ENCODE data around the gene SMTNL2.
A peak's percentile ranks its signal among the peaks of the same experiment; 100 is the strongest.

Gene SMTNL2

GRCh38 chr17:4547118-4547906 is 37.0 kb upstream of the SMTNL2 start:
- no peak for DNase-seq

DNA sequence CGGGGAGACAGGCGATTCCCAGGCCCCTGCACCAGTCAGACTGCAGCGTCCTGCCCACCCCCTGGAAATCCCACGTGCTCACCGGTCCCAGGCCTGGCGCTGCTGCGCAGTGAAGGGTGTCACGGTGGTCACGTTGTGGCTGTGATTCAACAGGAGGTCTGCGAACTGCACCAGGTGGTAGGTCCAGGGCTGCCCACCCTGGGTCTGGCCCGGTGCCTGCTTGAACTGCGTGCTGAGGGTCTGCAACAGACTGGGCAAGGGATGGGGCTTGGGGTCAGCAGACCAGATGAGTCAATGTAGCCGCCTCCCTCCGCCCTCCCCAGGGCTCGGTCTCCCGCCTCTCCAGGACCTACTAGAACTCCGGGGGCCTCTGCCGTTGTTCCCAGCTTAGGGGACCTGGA is 36.3 kb upstream of the SMTNL2 start:
- no peak for DNase-seq

GRCh38 chr17:4548721-4549531 is 35.4 kb upstream of the SMTNL2 start:
- DNase-seq: no peak

DNA sequence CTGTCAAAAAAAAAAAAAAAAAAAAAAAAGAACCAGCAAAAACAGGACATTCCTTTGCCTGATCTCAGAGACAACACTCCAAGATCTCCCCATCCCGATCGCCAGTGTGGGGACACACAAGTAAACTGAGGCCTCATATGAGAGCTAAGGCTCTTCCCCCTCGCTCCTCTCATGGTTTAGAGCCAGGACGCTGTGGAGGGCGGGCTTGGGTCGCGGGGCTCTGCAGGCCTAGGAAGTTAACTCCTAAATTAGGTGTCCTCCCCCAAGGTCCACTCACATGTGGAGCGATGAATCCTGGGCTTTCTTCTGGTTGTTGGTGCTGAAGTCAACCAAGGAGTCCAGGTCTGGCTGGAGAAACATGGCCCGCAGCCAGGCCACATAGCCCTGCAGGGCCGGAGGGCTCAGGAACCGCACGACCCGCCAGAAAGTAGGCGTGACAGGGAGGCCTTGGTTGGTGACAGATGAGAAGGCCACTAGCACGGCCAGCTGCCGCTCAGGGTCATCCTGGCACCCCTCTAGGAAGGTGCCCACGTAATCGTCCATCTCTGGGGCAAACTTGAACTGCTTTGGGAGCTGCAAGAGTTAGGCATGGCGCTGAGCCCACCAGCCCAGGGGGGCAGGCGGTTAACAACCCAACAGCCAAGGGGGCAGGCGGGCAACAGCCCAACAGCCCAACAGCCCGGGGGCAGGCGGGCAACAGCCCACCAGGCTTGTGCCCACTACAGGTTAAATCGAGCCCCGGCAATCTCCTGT is 34.4 kb upstream of the SMTNL2 start:
- DNase-seq: no peak

DNA sequence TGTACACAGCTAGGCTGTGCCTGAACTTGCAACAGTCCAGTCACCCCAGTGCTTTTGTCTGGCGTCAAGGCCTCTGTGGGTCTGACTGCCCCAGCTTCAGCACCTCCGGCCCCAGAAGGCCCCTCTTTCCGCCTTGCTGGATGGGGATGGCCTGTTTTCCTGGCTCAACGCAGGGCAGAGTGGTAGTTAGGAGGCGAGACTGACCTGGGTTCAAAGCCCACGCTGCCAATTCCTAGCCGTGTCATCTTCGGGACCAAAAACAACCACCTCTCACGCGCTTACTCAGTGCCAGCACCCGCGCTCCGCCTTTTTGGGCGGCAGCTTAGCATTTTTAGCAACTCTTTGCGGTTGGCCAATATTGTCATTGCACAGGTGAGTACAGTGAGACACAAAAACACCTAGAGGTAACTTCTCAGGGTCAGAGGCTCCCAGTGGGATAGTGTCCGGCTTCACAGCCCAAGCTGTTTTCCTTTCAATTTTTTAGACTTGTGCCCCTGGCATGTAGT is 33.7 kb upstream of the SMTNL2 start:
- DNase-seq: no peak

- no peak for DNase-seq
Measured at GRCh38 chr17:4551141-4551540, 33.2 kb upstream of the SMTNL2 start.

- DNase-seq: no peak
Measured at GRCh38 chr17:4551796-4552525, 32.4 kb upstream of the SMTNL2 start.

GRCh38 chr17:4553669-4554068 is 30.7 kb upstream of the SMTNL2 start:
- DNase-seq: no peak

DNA sequence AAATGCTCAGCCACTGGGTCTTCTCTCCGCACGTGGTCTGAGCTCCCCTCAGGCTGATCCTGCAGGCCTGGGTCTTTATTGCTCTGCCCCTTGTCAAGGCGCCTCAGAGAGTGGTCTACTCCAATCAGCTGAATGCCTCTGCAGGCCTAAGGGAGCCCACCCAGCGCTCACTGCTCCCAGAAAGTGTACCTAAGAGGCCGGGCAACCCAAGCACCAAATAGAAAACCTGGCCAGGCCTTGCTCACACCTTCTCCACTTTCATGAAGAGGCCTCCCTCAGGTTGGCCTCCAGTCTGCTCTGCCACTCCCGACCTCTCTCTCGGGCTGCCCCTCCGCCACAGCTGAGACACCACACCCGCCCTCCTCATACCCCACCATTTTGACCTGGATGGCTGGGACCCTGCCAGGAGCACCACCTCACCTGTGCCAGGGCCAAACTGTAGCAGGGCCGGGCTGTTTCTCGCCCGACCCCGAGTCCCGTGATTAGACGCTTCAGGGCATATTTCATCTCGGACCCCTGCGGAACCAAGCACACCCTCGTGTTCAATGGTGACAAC is 29.8 kb upstream of the SMTNL2 start:
- no peak for DNase-seq

DNA sequence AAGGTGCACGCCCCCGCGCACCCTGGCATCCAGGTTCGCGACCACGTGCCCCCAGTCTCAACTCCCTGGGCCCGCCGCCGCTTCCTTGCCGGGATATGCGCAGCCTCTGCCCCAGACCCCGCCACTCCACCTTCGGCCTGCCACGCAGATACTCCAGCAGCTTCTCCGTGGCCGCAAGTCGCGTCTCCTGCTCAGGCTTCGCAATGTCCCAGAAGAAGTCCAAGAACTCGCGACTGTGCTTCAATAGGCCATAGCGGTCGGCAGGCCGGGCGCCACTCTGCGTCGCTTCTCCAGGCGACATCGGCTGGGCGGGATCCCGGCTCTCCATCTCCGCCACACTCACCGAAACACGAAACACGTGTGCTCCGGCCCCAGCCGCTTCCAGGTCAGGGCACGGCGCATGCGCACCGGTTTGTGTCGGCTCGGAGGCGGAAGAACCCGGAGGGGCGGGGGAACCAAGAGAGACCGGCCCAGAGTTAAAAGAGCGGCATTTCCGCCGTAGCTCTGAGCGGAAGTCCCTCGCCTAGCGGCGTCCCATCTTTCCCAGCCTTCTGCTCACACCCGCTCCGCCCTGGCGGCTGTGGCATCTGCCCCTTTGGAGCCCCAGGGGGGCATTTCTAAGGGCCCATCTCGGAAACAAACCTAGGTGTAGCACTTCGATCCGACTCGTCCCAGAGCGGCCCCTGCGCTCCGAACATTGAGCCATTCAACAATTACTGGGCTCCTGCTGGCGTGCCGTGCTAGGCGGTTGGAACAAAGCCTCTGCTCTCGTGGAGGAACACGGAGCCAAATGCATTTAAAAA is 29.1 kb upstream of the SMTNL2 start, which contains the start of gene MYBBP1A:
Gene MYBBP1A, minus strand, starts transcription at position 388 of the 803 bp plus-strand sequence. Its CDS starts 60 bp downstream, at position 328.
- DNase-seq: peak; percentile 95

GRCh38 chr17:4555873-4556759 is 28.2 kb upstream of the SMTNL2 start:
- DNase-seq: no peak

GRCh38 chr17:4556996-4557395 is 27.3 kb upstream of the SMTNL2 start:
- no peak for DNase-seq

DNA sequence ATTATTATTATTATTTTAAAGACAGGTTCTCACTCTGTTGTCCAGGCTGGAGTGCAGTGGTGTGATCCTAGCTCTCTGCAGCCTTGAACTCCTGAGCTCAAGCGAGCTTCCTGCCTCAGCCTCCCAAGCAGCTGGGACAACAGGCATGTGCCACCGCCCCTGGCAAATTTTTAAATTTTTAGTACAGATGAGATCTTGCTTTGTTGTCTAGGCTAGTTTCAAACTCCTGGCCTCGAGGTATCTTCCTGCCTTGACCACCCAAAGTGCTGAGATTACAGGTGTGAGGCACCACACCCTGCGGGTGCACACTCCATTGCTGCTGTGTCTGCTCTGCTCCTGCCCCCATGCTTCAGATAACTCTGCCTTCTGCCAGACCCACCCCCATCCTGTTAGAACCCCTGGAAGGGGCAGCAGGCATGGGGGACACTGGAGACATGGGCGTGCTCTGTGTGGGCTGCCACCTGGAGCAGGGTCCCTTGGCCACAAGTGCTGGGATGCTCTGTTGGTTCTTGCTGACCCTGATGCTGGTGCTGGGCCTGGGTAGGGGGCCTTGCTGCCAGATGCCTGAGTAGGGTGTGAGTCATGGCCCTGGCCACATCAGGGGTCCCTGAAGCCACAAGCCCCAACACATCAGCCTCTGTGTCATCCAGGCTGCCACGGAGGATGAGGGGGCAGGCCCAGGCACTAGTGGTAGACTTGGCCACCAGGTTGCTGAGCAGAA is 26.5 kb upstream of the SMTNL2 start:
- DNase-seq: no peak

DNA sequence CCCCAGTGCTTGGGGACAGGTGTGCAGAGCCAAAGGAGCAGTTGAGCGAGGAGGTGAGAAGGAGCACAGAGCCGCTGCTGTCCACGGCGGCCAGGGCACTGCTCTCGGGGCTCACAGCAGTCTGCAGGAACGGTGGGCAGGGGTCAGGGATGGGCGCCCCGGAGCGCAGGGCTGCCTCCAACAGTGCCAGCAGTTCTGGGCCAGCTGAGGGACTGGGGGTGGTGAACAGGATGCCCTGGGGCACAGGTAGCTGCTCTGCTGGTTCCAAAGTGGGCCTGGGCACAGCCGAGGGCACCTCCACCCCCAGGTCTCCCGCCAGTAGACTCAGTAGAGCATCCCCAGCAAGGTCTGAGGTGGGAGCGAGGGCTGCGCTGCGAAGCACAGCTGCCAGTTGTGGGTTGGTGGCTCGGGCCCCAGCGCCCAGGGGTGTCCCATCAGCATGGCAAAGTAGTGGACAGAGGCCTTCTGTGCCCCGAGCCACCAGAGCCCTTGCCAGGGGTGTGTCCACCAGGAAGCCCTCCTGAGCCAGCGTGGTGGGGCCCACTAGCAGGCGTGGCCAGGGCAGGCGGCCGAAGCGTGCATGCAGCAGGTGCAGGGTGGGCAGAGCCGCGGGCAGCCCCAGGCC is 25.9 kb upstream of the SMTNL2 start:
- DNase-seq: no peak

- DNase-seq: no peak
Measured at GRCh38 chr17:4559139-4559791, 25.1 kb upstream of the SMTNL2 start.

GRCh38 chr17:4559966-4560365 is 24.4 kb upstream of the SMTNL2 start:
- DNase-seq: no peak

- no peak for DNase-seq
Measured at GRCh38 chr17:4560421-4560820, 23.9 kb upstream of the SMTNL2 start, which contains the start of gene GGT6. TSS of gene GGT6 (minus strand) at chr17:4560577. CDS start at chr17:4560521, 56 bp downstream.

DNA sequence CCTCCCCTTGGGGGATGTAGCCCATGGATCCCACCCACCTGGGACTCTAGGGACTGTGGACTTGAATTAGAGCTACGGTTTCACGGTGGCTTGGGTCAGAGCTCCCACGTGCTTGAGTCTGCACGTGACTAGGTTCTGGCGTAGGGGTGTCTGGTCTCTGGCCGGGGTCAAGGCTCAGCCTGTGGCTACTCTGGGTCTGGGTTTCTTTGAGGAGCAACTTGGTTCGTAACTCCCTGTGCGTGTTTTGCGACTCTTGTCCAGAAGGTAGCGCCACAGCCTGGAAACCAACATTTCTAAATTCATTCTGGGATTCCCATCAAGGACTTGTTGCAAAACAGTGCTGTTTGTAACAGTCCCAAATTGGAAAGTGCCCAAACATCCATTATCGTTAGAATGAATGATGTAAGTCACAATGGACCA is 23.5 kb upstream of the SMTNL2 start:
- no peak for DNase-seq
